ENCODE results near the gene GPR39.
"Not testable (repeated sequence)": the region's sequence is repeated elsewhere in the genome, so short reads cannot be mapped to it uniquely, and the experiment has no call there.

Gene GPR39

DNA sequence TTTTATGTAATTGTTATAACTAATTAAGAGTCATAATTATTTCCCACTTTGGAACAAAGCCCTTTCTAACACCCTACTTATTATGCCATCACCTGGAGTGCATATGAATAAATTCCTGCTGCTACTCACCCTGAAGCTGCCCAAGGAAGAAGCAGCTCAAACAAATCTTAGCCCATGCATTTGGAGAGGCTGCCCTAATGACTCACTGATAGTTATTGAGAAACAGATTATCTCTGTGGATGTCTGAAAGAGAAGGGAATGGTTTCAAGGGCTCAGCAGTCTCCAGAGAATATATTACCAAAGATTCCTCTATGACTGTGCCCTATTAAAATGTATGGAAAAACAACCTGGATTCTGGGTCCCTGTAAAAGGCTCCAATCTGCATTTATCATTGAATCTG, 81.0 kb downstream of the GPR39 start:
- DNase-seq (ENCODE audit: low read depth): no peak

DNA sequence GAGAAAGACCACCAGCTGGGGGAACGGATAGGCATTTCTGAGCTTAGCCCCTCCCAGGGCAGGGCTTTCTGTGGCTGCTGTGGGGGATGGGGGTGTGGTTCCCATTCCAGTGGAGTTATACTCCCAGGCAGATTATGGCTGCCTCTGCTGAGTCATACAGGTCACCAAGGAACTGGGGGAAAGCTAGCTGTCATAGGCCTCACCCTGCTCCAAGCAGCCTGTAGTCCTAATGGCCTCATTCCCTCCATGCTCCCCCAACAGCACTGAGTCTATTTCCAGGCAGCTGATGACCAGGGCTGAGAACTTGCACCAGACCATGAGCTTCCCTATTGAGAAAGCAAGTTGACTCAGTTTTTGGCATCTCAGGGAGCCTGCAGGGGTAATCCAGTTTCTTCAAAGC, 87.1 kb downstream of the GPR39 start:
- DNase-seq (ENCODE audit: low read depth): no peak

DNA sequence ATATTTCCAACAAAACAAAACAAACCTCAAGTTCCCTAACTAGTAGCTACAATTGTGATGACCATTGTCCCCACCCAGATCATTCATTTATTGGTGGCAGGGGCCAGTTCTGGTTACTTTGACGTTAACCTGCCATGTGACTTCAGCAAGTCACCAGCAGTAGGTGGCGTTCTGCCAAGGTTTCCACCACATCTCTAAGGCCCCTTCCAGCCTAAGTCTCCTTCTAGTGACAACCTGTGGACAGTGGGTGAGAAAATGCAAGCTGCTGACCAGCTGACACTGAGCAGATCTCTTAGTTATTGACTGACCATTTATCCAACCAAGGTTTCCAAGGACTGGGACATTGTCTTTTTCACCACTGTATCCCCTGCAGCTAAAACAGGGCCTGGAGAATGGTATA, 98.4 kb downstream of the GPR39 start:
- no peak for DNase-seq (ENCODE audit: low read depth)

DNA sequence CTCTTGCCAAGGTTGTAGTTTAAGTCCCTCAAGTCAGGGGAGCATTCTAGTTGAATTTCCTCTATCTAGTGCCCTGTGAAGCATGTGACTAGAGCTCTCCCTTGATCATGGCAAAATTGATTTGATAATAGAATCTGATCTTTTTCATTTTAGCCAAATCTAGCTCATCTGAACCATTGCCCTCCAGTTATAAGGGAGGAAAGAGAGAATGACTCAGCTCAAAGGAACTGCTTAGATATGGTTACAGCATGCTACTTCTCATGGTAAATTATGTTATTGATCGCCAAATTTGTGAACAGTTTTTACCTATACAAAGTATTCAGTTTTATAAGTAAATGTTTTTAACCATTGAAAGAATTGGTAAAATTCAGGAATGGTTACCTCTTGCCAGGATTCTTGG, 100.8 kb downstream of the GPR39 start:
- DNase-seq (ENCODE audit: low read depth): no peak

DNA sequence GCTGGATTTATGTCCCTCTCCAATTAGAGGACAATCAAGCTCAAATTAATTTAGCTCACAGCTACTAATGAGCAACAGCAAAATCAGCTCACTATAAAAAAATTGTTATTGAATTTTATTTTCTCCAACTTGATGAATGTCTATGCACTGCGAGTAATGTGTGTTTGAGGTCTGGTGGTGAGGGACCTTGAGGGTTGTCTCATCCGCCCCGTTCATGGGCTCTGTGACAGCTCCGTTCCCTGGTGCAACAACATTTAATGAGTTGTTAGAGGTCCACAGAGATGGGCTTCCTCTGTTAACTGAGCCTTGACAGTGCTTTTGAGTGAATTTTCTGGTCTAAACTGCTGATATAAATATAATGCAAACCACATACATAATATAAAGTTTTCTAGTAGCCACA, 101.7 kb downstream of the GPR39 start:
- no peak for DNase-seq (ENCODE audit: low read depth)

DNA sequence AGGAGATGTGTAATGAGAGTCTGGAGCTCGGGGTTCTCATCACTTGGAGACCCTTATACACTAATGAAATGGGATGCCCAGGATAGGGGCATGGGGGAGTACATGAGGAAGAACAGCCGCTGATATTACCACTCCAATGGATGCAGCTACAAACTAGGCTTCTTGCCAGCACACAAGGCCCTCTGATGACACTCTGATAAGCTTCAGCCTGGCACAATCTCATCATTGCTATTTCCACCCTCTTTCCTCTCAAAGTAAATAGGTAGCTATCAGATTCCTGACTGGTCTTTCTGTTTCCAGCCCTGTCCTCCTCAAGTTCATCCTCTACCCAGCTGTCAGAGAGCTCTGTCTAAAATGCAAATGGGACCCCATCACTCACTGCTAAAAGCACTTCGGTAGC, 103.0 kb downstream of the GPR39 start:
- no peak for DNase-seq (ENCODE audit: low read depth)

DNA sequence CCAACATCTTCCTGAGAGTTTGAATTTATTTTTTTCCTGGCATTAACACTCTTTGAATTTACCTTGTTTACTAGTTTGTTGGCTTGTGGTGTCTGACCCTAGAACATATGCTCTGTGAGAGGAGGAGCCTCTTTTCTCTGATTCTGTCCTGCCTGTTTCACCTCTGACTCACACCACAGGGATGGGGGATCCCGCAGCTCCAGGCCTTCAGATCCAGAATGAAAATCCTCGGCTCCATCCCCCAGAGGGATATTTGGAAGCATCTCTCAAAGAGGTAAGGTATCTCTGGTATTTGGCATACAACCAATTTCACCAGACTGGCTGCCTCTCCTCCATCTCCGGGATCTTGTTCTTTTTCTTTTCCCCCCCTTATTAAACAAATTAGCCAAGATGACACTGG, 104.7 kb downstream of the GPR39 start:
- DNase-seq (ENCODE audit: low read depth): no peak

DNA sequence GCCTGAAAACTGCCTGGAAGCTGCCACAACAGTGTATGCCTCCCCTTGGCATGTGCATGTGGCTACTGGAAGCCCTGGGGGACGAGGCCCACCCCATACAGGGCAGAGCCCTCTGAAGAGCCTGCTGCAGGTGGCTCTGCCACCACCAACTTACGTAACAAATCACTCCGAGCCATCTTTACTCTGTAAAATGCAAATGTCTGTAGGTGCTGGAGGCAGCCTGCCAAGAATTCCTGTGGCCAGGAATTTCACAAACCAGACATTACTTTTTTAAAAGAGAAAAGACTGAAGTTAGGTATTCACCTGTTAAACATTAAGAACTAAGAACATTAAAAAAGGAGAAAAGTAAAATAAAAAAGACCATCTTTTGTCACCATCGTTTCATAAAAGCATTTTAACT, 106.3 kb downstream of the GPR39 start:
- no peak for DNase-seq (ENCODE audit: low read depth)

DNA sequence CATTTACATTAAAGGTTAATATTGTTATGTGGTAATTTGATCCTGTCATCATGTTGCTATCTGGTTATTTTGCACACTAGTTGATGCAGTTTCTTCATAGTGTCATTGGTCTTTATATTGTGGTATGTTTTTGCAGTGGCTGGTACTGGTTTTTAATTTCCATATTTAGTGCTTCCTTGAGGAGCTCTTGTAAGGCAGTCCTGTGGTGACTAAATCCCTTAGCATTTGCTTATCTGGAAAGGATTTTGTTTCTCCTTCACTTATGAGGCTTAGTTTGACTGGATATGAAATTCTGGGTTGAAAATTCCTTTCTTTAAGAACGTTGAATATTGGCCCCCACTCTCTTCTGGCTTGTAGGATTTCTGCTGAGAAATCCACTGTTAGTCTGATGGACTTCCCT, 120.5 kb downstream of the GPR39 start:
- DNase-seq (ENCODE audit: low read depth): not testable (repeated sequence)

DNA sequence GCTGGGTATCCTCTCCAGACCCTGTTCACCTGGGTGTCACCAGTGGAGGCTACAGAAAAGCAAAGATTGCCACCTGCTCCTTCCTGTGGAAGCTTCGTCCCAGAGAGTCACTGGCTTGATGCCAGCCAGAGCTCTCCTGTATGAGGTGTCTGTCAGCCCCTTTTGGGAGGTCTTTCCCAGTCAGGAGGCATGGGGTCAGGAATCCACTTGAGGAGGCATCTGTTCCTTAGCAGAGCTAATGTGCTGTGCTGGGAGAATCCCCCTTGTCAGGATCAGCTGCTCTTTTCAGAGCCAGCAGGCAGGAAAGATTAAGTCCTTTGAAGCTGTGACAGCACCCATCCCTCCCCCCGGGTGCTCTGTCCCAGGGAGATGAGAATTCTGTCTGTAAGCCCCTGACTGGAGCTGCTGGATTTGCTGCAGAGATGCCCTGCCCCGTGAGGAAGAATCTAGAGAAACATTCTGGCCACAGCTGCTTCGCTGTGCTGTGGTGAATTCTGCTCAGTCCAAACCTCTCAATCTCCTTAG, 121.8 kb downstream of the GPR39 start:
- DNase-seq (ENCODE audit: low read depth): no peak

DNA sequence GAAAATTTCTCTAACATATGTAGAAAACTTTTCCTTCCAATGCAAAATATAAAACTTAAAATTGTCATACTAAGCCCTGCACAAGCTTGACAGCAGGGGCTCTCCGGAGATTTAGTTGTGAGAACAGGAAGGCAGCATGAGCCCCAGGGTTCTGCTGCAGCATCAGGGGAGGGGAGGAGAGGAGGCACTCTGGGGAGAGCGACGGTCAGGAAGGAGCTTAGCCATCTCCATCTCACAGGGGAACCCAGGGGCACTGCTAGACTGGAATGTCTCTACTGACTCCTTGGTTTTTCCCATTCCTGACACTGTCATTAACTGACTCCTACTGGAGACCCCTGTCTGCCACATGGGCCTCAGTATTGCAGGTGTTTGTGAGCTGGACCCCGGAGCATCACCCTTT, 123.6 kb downstream of the GPR39 start:
- DNase-seq (ENCODE audit: low read depth): no peak

DNA sequence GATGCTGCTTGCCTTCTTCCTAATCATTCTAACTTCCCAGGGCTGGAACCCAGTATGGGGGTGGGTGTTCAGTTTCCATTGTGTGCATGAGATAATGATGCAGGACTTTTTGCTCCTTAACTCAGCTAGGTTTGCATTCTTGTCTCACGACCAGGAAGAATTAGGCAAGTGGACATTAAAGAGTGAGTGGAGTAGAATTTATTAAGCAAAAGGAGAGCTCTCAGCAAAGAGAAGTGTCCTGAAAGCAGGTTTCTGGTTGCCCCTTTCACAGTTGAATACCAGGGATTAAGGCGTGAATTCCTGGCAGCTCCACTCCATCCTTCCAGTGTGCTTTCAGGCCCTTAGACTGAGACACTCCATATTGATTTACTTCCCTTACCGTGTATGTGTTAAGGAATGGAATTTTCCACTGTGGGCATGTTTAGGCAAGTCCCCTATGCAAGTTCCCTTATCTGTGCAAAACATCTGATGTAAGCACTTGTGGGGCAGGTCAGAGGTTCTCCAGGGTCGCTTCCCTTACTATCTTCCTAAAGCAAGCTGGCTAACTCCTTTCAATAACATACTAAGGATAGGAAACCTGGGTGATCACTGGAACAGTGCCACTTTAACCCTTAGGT, 126.5 kb downstream of the GPR39 start:
- DNase-seq (ENCODE audit: low read depth): no peak

DNA sequence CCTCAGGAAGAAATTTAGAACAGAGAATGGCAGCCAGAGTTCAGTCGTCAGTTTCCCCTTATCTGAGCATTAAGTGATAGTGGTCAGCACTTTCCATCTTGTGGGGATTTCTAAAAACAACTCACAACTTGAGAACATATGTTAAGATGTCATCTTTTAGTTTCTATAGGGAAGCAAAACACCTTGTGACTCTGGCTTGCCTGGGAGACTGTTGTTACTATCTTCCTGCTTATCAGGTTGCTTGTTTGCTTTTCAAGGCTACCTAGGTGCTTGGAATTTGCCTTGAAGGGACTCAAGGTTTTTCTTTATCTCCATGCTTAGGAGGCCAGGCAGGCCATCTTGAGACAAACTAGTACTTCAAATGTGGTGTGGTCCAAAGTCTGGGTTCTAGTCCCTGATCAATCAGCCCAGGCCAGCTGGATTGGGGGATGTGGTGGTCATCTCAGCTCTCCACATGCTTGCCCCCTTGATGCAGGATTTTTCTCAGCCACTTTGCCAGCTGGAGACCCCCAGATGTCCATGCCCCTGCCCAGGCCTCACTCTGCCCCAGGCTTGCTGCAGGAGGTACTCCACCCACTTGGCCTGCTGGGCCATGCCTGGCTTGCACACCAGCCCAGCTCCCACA, 127.5 kb downstream of the GPR39 start:
- no peak for DNase-seq (ENCODE audit: low read depth)

DNA sequence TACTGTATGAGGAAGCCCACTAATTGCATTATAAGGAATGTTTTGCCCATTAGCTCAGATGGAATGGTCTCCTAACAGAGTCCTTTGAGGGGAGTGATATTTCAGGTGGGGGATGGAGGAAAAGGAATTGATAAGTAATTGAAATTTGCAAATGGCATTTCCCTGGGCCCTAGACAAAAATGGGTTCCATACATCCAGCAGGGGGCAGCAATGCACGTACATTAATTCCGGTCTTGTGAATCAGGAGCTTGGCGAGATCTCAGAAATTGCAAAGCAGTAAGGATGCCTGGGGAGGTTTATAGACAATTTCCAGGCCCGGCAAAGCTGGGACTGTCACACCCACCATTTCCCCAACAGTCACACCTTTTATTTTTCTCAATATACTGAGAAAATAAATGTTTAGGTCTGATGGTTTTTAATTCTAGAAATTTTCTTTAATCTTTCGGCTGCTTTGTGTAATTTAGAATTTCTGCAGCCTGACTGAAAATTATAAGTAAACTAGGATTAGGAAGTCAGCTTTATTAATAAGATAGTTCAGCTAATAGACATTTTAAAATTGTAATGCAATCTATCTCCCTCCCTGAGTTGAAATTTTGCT, 130.6 kb downstream of the GPR39 start:
- no peak for DNase-seq (ENCODE audit: low read depth)

DNA sequence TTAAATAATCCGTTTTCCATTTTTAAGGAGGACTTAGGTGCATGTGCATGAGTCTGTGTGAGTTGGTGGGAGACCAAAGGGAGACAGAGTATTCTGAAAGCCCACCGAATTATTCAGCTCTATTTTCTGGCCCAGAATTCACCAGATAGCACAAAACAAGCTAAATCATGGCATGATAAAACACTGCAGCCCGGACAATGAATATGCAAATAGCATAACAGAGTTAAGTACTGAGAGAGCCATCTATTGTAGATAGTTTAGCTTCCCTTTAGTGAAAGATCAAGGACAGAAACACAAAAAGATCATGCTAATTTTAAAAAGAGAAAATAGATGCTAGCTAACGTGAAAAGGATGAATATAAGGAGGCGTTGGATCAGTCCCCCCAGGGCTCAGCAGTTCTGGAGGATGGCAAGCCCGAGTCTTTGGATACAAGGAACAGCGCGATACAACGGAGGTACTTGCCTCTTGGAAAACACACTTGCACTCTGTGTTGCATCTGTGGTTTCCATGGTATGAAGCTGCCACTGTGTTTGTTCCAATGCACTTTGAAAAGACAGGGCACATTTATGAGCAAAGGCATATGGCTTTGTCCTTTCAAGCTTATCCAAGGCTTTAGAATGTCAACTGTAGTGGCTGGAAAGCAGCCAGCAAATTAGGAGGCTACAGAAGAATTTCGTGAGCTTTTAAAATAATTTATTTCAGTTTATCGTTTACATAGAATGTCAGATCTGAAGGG, 133.5 kb downstream of the GPR39 start:
- DNase-seq (ENCODE audit: low read depth): no peak

DNA sequence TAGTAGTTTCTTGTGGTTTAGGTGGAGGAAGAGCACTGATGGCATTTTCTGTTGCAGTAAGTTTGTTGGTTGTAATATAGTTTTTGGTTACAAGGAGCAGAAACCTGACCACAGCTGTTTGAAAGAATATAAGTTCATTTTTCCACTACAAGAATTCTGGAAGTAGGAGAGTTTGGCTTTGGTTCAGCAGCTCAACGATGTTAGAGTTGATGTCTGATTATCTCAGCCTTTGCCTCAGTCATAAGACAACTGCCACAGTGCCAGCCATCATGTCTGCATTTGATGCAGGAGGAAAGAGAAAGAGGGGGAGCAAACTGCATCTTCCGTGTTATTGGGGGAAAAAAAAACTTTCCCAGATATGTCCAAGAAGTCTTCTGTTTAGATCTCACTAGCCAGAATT, 134.3 kb downstream of the GPR39 start:
- no peak for DNase-seq (ENCODE audit: low read depth)

DNA sequence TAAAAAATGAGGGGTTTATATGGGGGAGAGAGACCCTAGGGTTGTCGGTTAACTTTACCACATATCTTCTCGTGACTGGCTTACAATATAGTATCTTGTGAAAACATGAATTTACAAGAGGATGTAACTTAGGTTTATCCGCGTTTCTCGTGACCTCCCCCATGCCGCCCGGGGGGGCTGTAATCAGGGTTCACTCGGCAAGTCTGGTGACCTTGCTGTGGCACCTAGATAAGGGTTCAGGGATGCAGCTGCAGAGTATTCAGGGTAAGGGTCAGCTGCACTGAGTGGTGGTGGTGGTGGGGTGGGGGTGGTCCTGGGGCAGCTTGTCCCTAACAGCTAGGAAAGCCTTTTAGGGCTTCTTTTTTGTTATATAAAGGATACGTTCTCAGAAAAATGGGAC, 141.1 kb downstream of the GPR39 start:
- DNase-seq (ENCODE audit: low read depth): no peak

DNA sequence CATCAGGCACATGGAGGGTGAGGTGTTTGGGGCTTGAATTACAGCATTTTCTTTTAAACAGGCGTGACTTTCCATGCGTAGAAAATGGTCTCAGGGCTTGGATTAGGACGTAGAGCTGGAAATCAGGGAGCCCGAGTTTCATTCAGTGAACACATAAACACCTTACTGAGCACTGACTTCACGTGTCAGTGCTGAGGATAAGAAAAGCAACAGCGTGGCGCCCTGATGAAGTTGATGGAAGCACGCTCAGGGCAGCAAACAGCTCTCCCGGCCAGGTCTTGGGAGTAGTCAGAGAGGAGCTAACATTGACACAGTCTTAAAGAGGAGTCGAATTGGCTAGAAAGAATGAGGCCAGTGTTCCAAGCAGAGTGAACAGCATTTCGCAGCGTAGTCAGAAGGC, 142.7 kb downstream of the GPR39 start:
- DNase-seq (ENCODE audit: low read depth): no peak

DNA sequence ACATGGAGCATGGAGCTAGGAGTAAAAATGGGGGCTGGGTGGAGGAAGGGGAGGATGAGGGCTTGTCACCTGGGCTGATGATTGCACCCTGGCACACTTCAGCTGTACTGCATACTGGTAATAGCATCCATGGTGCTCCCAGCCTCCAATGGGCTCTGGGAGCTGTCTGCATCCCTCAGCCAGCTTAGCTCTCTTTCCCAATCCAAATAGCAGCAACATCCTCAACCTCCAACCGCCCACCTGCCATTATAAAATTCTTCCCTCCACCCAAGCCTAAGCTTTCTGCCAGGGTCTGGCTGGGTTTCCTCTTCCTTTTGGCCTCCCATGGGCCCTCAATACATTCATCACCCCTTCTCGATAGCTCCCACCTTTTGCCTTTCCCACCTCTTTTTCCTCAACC, 143.3 kb downstream of the GPR39 start:
- DNase-seq (ENCODE audit: low read depth): no peak

DNA sequence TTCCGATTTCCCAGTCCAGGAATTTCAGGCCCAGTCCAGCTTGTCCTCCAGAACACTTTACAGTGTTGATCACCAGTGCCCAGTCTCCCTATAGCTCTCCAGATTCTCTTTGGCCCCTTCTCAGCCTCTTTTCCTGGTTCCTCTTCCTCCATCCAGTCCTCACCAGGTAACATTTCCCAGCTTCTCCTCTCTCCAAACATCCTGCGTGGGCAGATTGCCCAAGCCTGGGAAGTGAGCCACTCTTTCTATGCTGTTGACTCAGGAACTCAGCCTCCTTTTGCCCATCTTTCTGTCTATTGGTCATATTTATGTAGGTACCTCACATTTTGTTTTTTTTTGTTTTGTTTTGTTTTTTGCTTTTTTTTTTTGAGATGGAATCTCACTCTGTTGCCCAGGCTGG, 144.0 kb downstream of the GPR39 start:
- no peak for DNase-seq (ENCODE audit: low read depth)

DNA sequence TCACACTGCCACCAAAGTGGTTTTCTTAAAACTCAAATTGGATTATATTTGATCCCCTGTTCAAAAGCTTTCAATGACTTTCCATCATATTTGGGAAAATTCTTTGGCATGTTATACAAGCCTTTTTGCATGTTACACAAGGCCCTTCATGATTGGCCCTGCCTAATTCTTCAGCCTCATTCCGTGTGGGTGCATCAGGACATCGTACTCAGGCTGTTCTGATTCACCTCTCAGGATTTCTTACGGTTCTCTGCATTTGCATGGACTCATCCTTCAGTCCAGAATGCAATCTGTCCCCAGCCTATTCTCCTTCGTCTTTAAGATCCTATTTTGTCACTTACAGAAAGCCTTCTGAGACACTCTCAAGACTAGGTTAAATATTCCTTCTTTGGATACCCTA, 145.6 kb downstream of the GPR39 start:
- DNase-seq (ENCODE audit: low read depth): no peak

DNA sequence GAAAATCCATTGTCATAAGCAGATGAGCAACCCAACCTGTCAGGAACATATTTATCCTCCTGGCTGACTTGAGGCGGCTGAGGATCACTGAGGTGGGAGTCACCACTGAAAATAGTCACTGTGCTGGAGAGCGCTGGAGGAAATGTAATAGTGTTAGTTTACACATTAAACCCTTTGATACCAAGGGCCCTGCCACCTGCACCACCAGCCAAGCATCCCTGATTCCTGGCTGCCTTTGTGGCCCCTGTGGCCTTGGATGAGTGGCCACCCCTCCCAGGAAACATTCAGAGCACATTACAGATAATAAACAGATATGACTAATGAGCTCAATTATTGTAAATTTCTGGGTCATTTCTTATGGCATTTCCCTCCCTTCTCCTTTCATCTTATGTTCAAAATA, 147.5 kb downstream of the GPR39 start:
- no peak for DNase-seq (ENCODE audit: low read depth)

DNA sequence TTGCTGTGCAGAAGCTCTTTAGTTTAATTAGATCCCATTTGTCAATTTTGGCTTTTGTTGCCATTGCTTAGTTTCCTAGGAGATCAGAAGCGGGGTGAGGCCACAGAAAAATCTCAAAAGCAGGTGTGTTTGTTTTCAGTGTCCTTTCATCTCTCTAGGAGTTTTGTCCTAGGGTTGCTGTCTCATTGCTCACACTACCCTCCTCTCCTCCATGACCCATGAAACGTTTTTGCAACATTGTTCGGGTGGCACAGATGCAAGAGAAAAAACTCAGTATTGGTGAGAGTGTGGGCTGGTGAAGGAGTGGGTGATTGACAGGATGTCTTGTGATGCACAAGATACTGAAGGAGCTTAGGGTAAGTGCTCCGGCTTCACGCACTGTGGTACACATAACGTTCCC, 149.8 kb downstream of the GPR39 start:
- no peak for DNase-seq (ENCODE audit: low read depth)

Measured in activated T-helper 9 cell treated with anti-CD3 and anti-CD28 coated beads, Interleukin-2, amount 50 U/mL, for 16 hours (primary cell).